Measurements from ENCODE around the gene SYTL1.

Gene SYTL1

GRCh38 chr1:27392096-27392777, 50.4 kb downstream of the SYTL1 start, which contains the start of gene GPR3:
TSS of gene GPR3 (plus strand) at chr1:27392622. CDS start at chr1:27393799, 1,177 bp downstream.
- DNase-seq: peak; percentile 81

- DNase-seq: no peak
These were observed 51.2 kb downstream of the SYTL1 start for GRCh38 chr1:27392778-27393635.

- no peak for DNase-seq
These were observed 51.9 kb downstream of the SYTL1 start for GRCh38 chr1:27393641-27394281.

GRCh38 chr1:27394282-27394658, 52.4 kb downstream of the SYTL1 start:
- no peak for DNase-seq

GRCh38 chr1:27394925-27395324, 53.1 kb downstream of the SYTL1 start:
- no peak for DNase-seq

GRCh38 chr1:27395441-27396195, 53.8 kb downstream of the SYTL1 start:
- peak; percentile 53 for DNase-seq

- no peak for DNase-seq
These were observed 55.3 kb downstream of the SYTL1 start for GRCh38 chr1:27397110-27397509.

GRCh38 chr1:27397749-27398148, 55.9 kb downstream of the SYTL1 start:
- no peak for DNase-seq

- no peak for DNase-seq
These were observed 56.8 kb downstream of the SYTL1 start for GRCh38 chr1:27398405-27399149.

- DNase-seq: no peak
These were observed 57.6 kb downstream of the SYTL1 start for GRCh38 chr1:27399251-27400025.

GRCh38 chr1:27400082-27400962, 58.5 kb downstream of the SYTL1 start:
- no peak for DNase-seq

GRCh38 chr1:27400963-27401341, 59.1 kb downstream of the SYTL1 start:
- no peak for DNase-seq

GRCh38 chr1:27402349-27402754, 60.5 kb downstream of the SYTL1 start:
- DNase-seq: no peak

- no peak for DNase-seq
These were observed 61.4 kb downstream of the SYTL1 start for GRCh38 chr1:27403065-27403726.

Data from NCI-H446 treated with DMSO at 0.1 percent for 48 hours (cell line).